Loucy (cell line): ENCODE results near the gene CCL1.

Source experiments
- EZH2phosphoT487 ChIP-seq: fragments of 200-600 bp; IDR thresholded peaks from 2 replicates; pipeline ENCODE4 v1.6.1; 2018; ENCODE audit warnings: antibody characterized with exemption, mild to moderate bottlenecking, moderate library complexity, borderline replicate concordance
- TF ChIP-seq, protein P1 (sequence below): fragments of 200-600 bp; sonication (generic); conservative IDR thresholded peaks from 2 replicates; pipeline ENCODE4 v1.5.1; 2014; ENCODE audit warnings: mild to moderate bottlenecking, antibody characterized with exemption, low read length

DNA sequence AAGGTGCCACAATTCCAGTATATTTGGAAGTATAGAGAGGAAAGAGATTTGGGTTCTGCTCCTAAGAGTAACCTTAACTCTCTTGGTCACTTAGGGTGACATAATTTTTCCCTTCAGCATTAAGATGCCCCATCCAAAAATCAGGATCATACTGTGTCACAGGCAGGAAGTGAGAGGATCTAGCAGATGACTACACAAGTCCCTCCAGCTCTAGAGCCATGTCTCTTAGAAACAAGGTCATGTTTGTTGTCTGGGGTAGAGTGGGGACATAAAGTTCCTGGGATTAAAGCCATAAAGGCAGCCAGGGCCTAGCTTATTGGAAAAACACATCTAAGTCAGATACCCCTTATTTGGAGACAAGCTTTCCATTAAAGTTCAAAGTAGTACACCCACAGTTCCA lies 41.1 kb downstream of the CCL1 start:
- TF ChIP-seq, protein P1, sequence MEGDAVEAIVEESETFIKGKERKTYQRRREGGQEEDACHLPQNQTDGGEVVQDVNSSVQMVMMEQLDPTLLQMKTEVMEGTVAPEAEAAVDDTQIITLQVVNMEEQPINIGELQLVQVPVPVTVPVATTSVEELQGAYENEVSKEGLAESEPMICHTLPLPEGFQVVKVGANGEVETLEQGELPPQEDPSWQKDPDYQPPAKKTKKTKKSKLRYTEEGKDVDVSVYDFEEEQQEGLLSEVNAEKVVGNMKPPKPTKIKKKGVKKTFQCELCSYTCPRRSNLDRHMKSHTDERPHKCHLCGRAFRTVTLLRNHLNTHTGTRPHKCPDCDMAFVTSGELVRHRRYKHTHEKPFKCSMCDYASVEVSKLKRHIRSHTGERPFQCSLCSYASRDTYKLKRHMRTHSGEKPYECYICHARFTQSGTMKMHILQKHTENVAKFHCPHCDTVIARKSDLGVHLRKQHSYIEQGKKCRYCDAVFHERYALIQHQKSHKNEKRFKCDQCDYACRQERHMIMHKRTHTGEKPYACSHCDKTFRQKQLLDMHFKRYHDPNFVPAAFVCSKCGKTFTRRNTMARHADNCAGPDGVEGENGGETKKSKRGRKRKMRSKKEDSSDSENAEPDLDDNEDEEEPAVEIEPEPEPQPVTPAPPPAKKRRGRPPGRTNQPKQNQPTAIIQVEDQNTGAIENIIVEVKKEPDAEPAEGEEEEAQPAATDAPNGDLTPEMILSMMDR: no peak
- TF ChIP-seq EZH2phosphoT487: no peak
